Measurements from ENCODE around the gene MOB3B. TPM values are rescaled to one million over a fixed set of nuclear protein-coding genes. Genes with fewer than 3 reads are reported as not detected.
A peak's percentile ranks its signal among the peaks of the same experiment; 100 is the strongest.

MOB3B gene
- total RNA-seq, 1 experiment from 2014 or later, result 2.6 TPM

GRCh38 chr9:27279611-27280010 lies 250.0 kb downstream of the MOB3B start:
- no peaks in the 10 kb centered on the region for H3K27me3 ChIP-seq (ENCODE audit: low read length)
- no peak for TF ChIP-seq CTCF (conservative IDR thresholded peaks at IDR 0.05; ENCODE audit: low read depth, low read length)
- TF ChIP-seq EZH2 (IDR thresholded peaks at IDR 0.05; ENCODE audit: low read length, unreplicated experiment), result no peak
- no peak for TF ChIP-seq EZH2phosphoT487 (IDR thresholded peaks at IDR 0.05; ENCODE audit: borderline replicate concordance, low read length)
- intact Hi-C loops (cut with micrococcal nuclease), result no loop called here
- H3K9ac ChIP-seq (ENCODE audit: low read length), result no peak overlapping the region
- H3K79me2 ChIP-seq (ENCODE audit: low read length), result no peaks in the 10 kb centered on the region
- H3K4me1 ChIP-seq (ENCODE audit: insufficient read depth, low read length), result no peaks in the 10 kb centered on the region
- ChIA-PET CTCF (no interaction called here), POLR2A (ENCODE audit: unreplicated experiment) (no interaction called here)
- H3K4me3 ChIP-seq (ENCODE audit: low read length), result no peak overlapping the region
- H3K9me3 ChIP-seq (ENCODE audit: low read length), result no peaks in the 10 kb centered on the region
- no peaks in the 10 kb centered on the region for H3F3A ChIP-seq (ENCODE audit: low read length, unreplicated experiment)
- no peak overlapping the region for H3K27ac ChIP-seq (ENCODE audit: low read length)
- no peaks in the 10 kb centered on the region for H3K9me2 ChIP-seq (replicated peaks; ENCODE audit: low read length)
- no peak for ATAC-seq
- no peaks in the 10 kb centered on the region for H3K36me3 ChIP-seq (ENCODE audit: low read depth, low read length)
- no peaks in the 10 kb centered on the region for H4K20me1 ChIP-seq (ENCODE audit: low read length)
- no peak overlapping the region for H2AFZ ChIP-seq (ENCODE audit: low read length)
- BruUV-seq (replicated peaks), result no TSS peak
- DNase-seq, result no peak
- H3K4me2 ChIP-seq (ENCODE audit: low read length), result no peak overlapping the region

- Histone ChIP-seq H3K9me2 (replicated peaks; ENCODE audit: low read length) (no peaks in the 10 kb centered on the region), H2AFZ (ENCODE audit: low read length) (no peak overlapping the region), H3K4me2 (ENCODE audit: low read length) (no peak overlapping the region), H4K20me1 (ENCODE audit: low read length) (no peaks in the 10 kb centered on the region), H3K4me1 (ENCODE audit: insufficient read depth, low read length) (no peaks in the 10 kb centered on the region), H3K27ac (ENCODE audit: low read length) (no peak overlapping the region), H3K79me2 (ENCODE audit: low read length) (no peaks in the 10 kb centered on the region), H3K9me3 (ENCODE audit: low read length) (no peaks in the 10 kb centered on the region), H3K4me3 (ENCODE audit: low read length) (no peak overlapping the region), H3K9ac (ENCODE audit: low read length) (no peak overlapping the region), H3F3A (ENCODE audit: low read length, unreplicated experiment) (no peaks in the 10 kb centered on the region), H3K36me3 (ENCODE audit: low read depth, low read length) (no peaks in the 10 kb centered on the region), H3K27me3 (ENCODE audit: low read length) (no peaks in the 10 kb centered on the region)
- CTCF ChIA-PET, result no interaction called here
- intact Hi-C loops (cut with micrococcal nuclease), result no loop called here
- ATAC-seq (no peak), DNase-seq (no peak)
- no peak for TF ChIP-seq EZH2 (IDR thresholded peaks at IDR 0.05; ENCODE audit: low read length, unreplicated experiment)
- no peak for TF ChIP-seq EZH2phosphoT487 (IDR thresholded peaks at IDR 0.05; ENCODE audit: borderline replicate concordance, low read length)
- POLR2A ChIA-PET (ENCODE audit: unreplicated experiment), result no interaction called here
- no TSS peak for BruUV-seq (replicated peaks)
These were observed 251.2 kb downstream of the MOB3B start for GRCh38 chr9:27278374-27278773.

GRCh38 chr9:27276193-27277030 lies 253.2 kb downstream of the MOB3B start:
- H3F3A ChIP-seq (ENCODE audit: low read length, unreplicated experiment), result no peaks in the 10 kb centered on the region
- no peak overlapping the region for H3K9ac ChIP-seq (ENCODE audit: low read length)
- peak overlapping the region; percentile 61 for H2AFZ ChIP-seq (ENCODE audit: low read length)
- no peaks in the 10 kb centered on the region for H3K9me2 ChIP-seq (replicated peaks; ENCODE audit: low read length)
- H3K27ac ChIP-seq (ENCODE audit: low read length), result no peak overlapping the region
- DNase-seq (peak; percentile 73), ATAC-seq (peak; percentile 69)
- ChIA-PET POLR2A (ENCODE audit: unreplicated experiment) (no interaction called here), CTCF (no interaction called here)
- H3K79me2 ChIP-seq (ENCODE audit: low read length), result no peaks in the 10 kb centered on the region
- no peaks in the 10 kb centered on the region for H3K27me3 ChIP-seq (ENCODE audit: low read length)
- no peaks in the 10 kb centered on the region for H3K4me1 ChIP-seq (ENCODE audit: insufficient read depth, low read length)
- TF ChIP-seq EZH2 (IDR thresholded peaks at IDR 0.05; ENCODE audit: low read length, unreplicated experiment) (no peak), CTCF (conservative IDR thresholded peaks at IDR 0.05; ENCODE audit: low read depth, low read length) (peak; percentile 78), EZH2phosphoT487 (IDR thresholded peaks at IDR 0.05; ENCODE audit: borderline replicate concordance, low read length) (no peak)
- H3K36me3 ChIP-seq (ENCODE audit: low read depth, low read length), result no peaks in the 10 kb centered on the region
- no peak overlapping the region for H3K4me3 ChIP-seq (ENCODE audit: low read length)
- BruUV-seq (replicated peaks), result no TSS peak
- peak overlapping the region; percentile 65 for H3K4me2 ChIP-seq (ENCODE audit: low read length)
- no peaks in the 10 kb centered on the region for H4K20me1 ChIP-seq (ENCODE audit: low read length)
- H3K9me3 ChIP-seq (ENCODE audit: low read length), result no peaks in the 10 kb centered on the region
- intact Hi-C loops (cut with micrococcal nuclease), result loop anchor here (1.0 kb wide), 1 partner anchor 243 kb away; no protein-coding TSS in a partner anchor

Other genes starting within 250 kb of the MOB3B start
- gene EQTN, start 232.7 kb downstream of the MOB3B start, total RNA-seq (2014; rRNA removed), result not detected in 2 replicates
- not detected in 2 replicates for gene IFNK, start 5.5 kb downstream of the MOB3B start, total RNA-seq (2014; rRNA removed)
- gene C9orf72, start 43.7 kb upstream of the MOB3B start, total RNA-seq (2014; rRNA removed), result 7.9 and 10.4 TPM in 2 replicates

Measured in PC-3 (cell line).